Measurements from ENCODE around the gene PAK1. TPM values are rescaled to one million over a fixed set of nuclear protein-coding genes. Genes with fewer than 3 reads are reported as not detected.

PAK1 gene
- total RNA-seq = 10 to 100 TPM; 24.4 to 28.9 TPM
- 10 to 100 TPM; 17.2 to 24.2 (median 21.6) TPM for polyA plus RNA-seq
- total RNA-seq = 29.2 to 44.7 (median 33.6) reads per million in 6 experiments

DNA sequence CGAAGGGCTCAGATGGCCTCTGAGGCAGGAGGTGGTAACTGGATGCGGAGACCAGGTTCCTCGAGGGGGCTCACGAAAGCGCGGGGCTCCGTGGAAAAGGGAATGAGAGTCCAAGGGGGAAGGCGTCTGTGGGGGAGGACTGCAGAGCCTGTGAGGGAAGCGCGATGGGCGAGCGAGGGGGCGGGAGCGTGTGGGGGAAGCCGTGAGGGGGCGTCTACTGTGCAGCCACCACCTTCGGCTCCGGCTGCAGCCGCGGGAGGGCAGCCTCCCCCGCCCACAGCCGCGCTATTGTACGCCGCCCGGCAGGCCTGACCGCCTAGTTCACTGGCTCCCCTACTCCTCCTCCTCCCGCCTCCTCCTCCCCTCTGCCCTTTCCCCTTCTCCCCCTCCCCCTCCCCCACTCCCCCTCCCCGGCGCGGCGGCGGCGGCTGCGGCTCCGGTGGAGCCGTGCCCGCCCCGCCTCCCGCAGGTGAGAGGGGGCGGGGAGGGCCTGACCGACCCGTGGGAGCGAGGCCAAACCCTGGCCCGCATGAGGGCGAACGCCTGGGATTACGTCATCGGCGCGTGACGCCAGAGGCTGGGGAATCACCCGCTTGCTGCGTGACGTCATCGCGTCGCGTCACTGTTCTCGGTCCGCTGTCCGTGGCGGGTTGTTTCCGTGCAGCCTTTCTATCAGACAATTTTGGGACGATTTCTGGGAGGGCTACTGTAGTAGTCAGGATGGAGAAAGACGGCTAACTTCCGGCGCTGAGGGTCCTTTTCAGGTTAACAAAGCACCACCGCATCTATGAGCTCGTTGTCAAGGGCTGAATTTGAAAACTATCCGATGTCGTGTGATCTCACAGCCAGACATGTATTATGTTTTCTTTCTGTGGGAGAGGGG, at the start of gene PAK1:
PAK1 (minus strand) TSS at position 294 of the 883 bp plus-strand sequence. CDS start 81,574 bp downstream, outside the sequence.
- POLR2A ChIA-PET = interaction anchor here (1.2 kb wide), 1 partner anchor 63 kb away, joined by 5 read pairs; no protein-coding TSS in a partner anchor
- ATAC-seq (peak; percentile 73 to 78), DNase-seq (peak; percentile 81 to 95 (median 92))
- Mint-ChIP-seq H3K4me1 (peaks cover 14 to 30% (median 23%) of the 10 kb centered on the region in 4 donors), H3K36me3 (no peaks in the 10 kb centered on the region), H3K27me3 (peaks cover 0 to 2% (median 0%) of the 10 kb centered on the region in 5 donors), H3K27ac (peak within 1 kb of the TSS; percentile 91 to 100 (median 99)), H3K9me3 (no peaks in the 10 kb centered on the region), H3K4me3 (peak within 1 kb of the TSS; percentile 83 to 95 (median 92))

- Mint-ChIP-seq H3K4me1 (peaks cover 0 to 6% (median 1%) of the 10 kb centered on the region in 4 donors), H3K27me3 (peaks cover 0 to 2% (median 0%) of the 10 kb centered on the region in 5 donors), H3K27ac (no peak overlapping the region), H3K9me3 (no peaks in the 10 kb centered on the region), H3K4me3 (no peak overlapping the region), H3K36me3 (no peaks in the 10 kb centered on the region)
- DNase-seq (no peak), ATAC-seq (no peak)
- POLR2A ChIA-PET = no interaction called here
These were observed 48.3 kb upstream of the PAK1 start for GRCh38 chr11:77522215-77522614.

DNA sequence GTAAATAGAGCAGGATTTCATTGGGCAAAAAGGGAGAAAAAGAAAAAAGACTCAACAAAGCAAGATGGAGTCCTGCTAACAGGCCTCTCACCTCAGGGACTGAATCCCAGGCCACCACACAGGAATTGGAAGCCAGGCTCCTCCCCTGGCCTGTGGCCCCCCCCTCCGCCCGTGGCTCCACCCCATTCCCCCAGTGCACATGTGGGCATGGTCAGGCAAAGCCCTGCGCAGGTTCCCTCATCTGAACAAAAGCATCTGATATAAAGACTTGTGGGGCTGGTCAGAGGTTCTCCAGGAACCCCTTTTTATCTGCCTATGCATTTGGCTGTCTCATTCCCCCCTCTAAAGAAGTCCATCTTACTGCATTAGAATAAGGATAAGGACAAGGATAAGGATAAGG, 46.0 kb upstream of the PAK1 start:
- Mint-ChIP-seq H3K4me1 (peaks cover 0 to 2% (median 0%) of the 10 kb centered on the region in 4 donors), H3K4me3 (no peak overlapping the region), H3K36me3 (no peaks in the 10 kb centered on the region), H3K27ac (no peak overlapping the region), H3K9me3 (no peaks in the 10 kb centered on the region), H3K27me3 (peaks cover 0 to 2% (median under 1%) of the 10 kb centered on the region in 5 donors)
- no peak for DNase-seq
- POLR2A ChIA-PET = no interaction called here
- ATAC-seq = no peak

DNA sequence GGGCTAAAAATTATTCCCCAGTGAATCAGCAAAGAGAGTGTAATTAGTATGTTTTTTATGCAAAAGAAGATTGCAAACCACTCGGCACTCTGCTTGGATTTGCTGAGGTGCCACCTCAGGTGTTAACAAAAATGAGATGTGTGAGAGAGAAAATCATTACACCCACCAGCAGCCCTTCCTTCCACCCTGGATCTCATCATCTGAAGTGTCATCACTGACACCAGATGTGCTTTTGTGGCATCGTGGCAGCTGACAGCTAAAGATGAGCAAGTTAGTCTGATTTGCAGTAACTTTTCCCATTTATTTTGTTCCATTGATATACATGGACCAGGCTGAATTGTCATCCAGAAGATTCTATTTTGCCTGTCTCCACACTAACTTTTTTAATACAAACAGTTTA, 44.6 kb upstream of the PAK1 start:
- Mint-ChIP-seq H3K9me3 (no peaks in the 10 kb centered on the region), H3K4me3 (no peak overlapping the region), H3K4me1 (no peaks in the 10 kb centered on the region), H3K27me3 (peaks cover 0 to 4% (median 2%) of the 10 kb centered on the region in 5 donors), H3K27ac (no peak overlapping the region), H3K36me3 (no peaks in the 10 kb centered on the region)
- no peak for ATAC-seq
- POLR2A ChIA-PET = no interaction called here
- DNase-seq = no peak

GRCh38 chr11:77517753-77518152, 43.9 kb upstream of the PAK1 start:
- Mint-ChIP-seq H3K27ac (no peak overlapping the region), H3K36me3 (no peaks in the 10 kb centered on the region), H3K27me3 (peaks cover 0 to 4% (median 2%) of the 10 kb centered on the region in 5 donors), H3K4me3 (no peak overlapping the region), H3K9me3 (no peaks in the 10 kb centered on the region), H3K4me1 (no peaks in the 10 kb centered on the region)
- no peak for ATAC-seq
- POLR2A ChIA-PET = no interaction called here
- DNase-seq = no peak

GRCh38 chr11:77517226-77517625, 43.3 kb upstream of the PAK1 start:
- DNase-seq = no peak
- H3K4me3 Mint-ChIP-seq = no peak overlapping the region
- H3K27me3 Mint-ChIP-seq = peaks cover 0 to 4% (median 2%) of the 10 kb centered on the region in 5 donors
- no peak for ATAC-seq
- H3K27ac Mint-ChIP-seq = peak overlapping the region in 1 of 10 donors; percentile 47
- H3K4me1 Mint-ChIP-seq = no peaks in the 10 kb centered on the region
- no peaks in the 10 kb centered on the region for H3K36me3 Mint-ChIP-seq
- POLR2A ChIA-PET = no interaction called here
- no peaks in the 10 kb centered on the region for H3K9me3 Mint-ChIP-seq

- Mint-ChIP-seq H3K27me3 (peaks cover 0 to 9% (median 2%) of the 10 kb centered on the region in 5 donors), H3K4me3 (no peak overlapping the region), H3K9me3 (no peaks in the 10 kb centered on the region)
These were observed 41.6 kb upstream of the PAK1 start for GRCh38 chr11:77515483-77515882.

GRCh38 chr11:77515063-77515462, 41.2 kb upstream of the PAK1 start:
- Mint-ChIP-seq H3K9me3 (no peaks in the 10 kb centered on the region), H3K27ac (no peak overlapping the region), H3K36me3 (peaks cover 0 to 1% (median 0%) of the 10 kb centered on the region in 3 donors), H3K4me1 (no peaks in the 10 kb centered on the region), H3K4me3 (no peak overlapping the region), H3K27me3 (peaks cover under 1 to 9% (median 2%) of the 10 kb centered on the region in 5 donors)
- no peak for DNase-seq
- POLR2A ChIA-PET = no interaction called here
- ATAC-seq = no peak

More at GRCh38 chr11:77515483-77515882, 41.6 kb upstream of the PAK1 start:
- POLR2A ChIA-PET = no interaction called here
- Mint-ChIP-seq H3K36me3 (no peaks in the 10 kb centered on the region), H3K27ac (no peak overlapping the region), H3K4me1 (no peaks in the 10 kb centered on the region)
- DNase-seq = no peak
- no peak for ATAC-seq

GRCh38 chr11:77512092-77512491, 38.2 kb upstream of the PAK1 start:
- Mint-ChIP-seq H3K4me1 (no peaks in the 10 kb centered on the region), H3K36me3 (peaks cover 0 to 5% (median 0%) of the 10 kb centered on the region in 3 donors), H3K27me3 (peaks cover 4 to 8% (median 5%) of the 10 kb centered on the region in 5 donors), H3K27ac (no peak overlapping the region), H3K4me3 (no peak overlapping the region), H3K9me3 (no peaks in the 10 kb centered on the region)
- no peak for DNase-seq
- no peak for ATAC-seq
- POLR2A ChIA-PET = no interaction called here

DNA sequence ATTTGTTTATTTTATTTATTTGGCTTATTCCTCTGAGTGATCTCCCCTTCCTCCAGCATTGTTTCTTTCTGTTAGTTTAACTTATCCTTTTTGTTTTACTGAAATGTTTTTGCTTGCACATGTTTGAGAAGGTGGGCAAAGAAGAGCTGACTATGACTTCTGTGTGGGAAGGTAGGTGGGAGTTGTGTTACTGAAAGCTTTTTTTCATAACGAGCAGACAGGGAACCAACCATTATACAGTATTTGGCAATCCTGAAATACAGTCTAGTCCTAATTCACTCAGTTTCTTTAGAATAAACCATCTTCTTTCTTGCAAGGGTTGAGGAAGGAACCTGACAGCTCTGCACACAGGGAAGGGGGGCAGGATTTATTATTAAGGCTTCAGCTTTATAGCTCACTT, 37.0 kb upstream of the PAK1 start:
- H3K4me3 Mint-ChIP-seq = no peak overlapping the region
- H3K36me3 Mint-ChIP-seq = peaks cover 0 to 5% (median 0%) of the 10 kb centered on the region in 3 donors
- POLR2A ChIA-PET = no interaction called here
- DNase-seq (no peak), ATAC-seq (no peak)
- H3K4me1 Mint-ChIP-seq = no peaks in the 10 kb centered on the region
- peaks cover 4 to 16% (median 8%) of the 10 kb centered on the region in 5 donors for H3K27me3 Mint-ChIP-seq
- H3K27ac Mint-ChIP-seq = no peak overlapping the region
- no peaks in the 10 kb centered on the region for H3K9me3 Mint-ChIP-seq

- Mint-ChIP-seq H3K27me3 (peaks cover 8 to 22% (median 11%) of the 10 kb centered on the region in 5 donors), H3K9me3 (no peaks in the 10 kb centered on the region), H3K4me3 (no peak overlapping the region), H3K27ac (no peak overlapping the region), H3K4me1 (peaks cover 0 to 2% (median under 1%) of the 10 kb centered on the region in 4 donors), H3K36me3 (peaks cover 0 to 5% (median 0%) of the 10 kb centered on the region in 3 donors)
- ATAC-seq = no peak
- POLR2A ChIA-PET = no interaction called here
- no peak for DNase-seq
These were observed 36.2 kb upstream of the PAK1 start for GRCh38 chr11:77510095-77510494.

GRCh38 chr11:77508019-77508418, 34.1 kb upstream of the PAK1 start:
- Mint-ChIP-seq H3K36me3 (peaks cover 0 to 5% (median 0%) of the 10 kb centered on the region in 3 donors), H3K27me3 (peaks cover 8 to 22% (median 11%) of the 10 kb centered on the region in 5 donors), H3K9me3 (no peaks in the 10 kb centered on the region), H3K4me3 (no peak overlapping the region), H3K27ac (no peak overlapping the region), H3K4me1 (peaks cover 0 to 2% (median under 1%) of the 10 kb centered on the region in 4 donors)
- no peak for ATAC-seq
- no peak for DNase-seq
- POLR2A ChIA-PET = no interaction called here

DNA sequence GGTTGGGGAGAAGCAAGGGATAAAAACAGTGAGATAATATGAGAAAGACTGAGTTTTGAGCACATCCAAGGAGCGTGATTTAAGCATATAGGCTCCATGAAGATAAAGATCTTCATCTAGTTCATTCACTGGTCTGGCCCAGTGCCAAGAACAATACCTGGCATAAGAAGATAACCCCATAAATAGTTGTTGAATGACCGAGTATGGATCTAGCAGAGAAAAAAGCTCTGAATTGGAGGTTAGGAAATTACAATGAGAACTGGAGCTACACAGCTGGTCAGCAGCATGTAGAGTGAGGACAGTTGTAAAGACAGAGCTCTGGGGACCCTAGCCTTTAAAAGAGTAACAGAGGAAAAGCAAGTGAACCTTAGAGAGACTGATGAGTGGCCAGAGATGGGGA, 33.0 kb upstream of the PAK1 start:
- DNase-seq (peak in 1 of 10 donors; percentile 2), ATAC-seq (no peak)
- Mint-ChIP-seq H3K36me3 (peaks cover 0 to 5% (median 0%) of the 10 kb centered on the region in 3 donors), H3K9me3 (no peaks in the 10 kb centered on the region), H3K4me1 (peaks cover 0 to 5% (median under 1%) of the 10 kb centered on the region in 4 donors), H3K27me3 (peaks cover 4 to 22% (median 11%) of the 10 kb centered on the region in 5 donors), H3K4me3 (no peak overlapping the region), H3K27ac (no peak overlapping the region)
- POLR2A ChIA-PET = no interaction called here
